HG02852 (cell line): ENCODE results near the gene CDIP1.

ENCODE experiments used
- ATAC-seq: cut with Tn5 transposase; IDR thresholded peaks from one replicate; pipeline ENCODE4 v1.9.1; 2021; ENCODE audit warnings: mild to moderate bottlenecking, moderate library complexity; ENCODE audit not compliant: unreplicated experiment

The CDIP1 gene

GRCh38 chr16:4494746-4495490 lies 43.7 kb downstream of the CDIP1 start:
- no peak for ATAC-seq

- ATAC-seq, result no peak
Observed at GRCh38 chr16:4491898-4492297, 46.7 kb downstream of the CDIP1 start.

GRCh38 chr16:4489030-4489429 lies 49.5 kb downstream of the CDIP1 start:
- no peak for ATAC-seq

GRCh38 chr16:4488499-4488967 lies 50.0 kb downstream of the CDIP1 start:
- ATAC-seq, result no peak

- no peak for ATAC-seq
Observed at GRCh38 chr16:4487955-4488498, 50.5 kb downstream of the CDIP1 start.

GRCh38 chr16:4486126-4486893 lies 52.3 kb downstream of the CDIP1 start:
- no peak for ATAC-seq

GRCh38 chr16:4481963-4482362 lies 56.6 kb downstream of the CDIP1 start:
- ATAC-seq, result no peak

- ATAC-seq, result no peak
Observed at GRCh38 chr16:4481526-4481925, 57.0 kb downstream of the CDIP1 start.

GRCh38 chr16:4477966-4478365 lies 60.6 kb downstream of the CDIP1 start:
- ATAC-seq, result no peak

GRCh38 chr16:4475880-4476788 lies 62.4 kb downstream of the CDIP1 start, which contains the start of gene HMOX2:
Gene HMOX2, plus strand, starts transcription at chr16:4476398. Its CDS starts 29,127 bp downstream, at chr16:4505525.
- peak; percentile 79 for ATAC-seq

GRCh38 chr16:4474192-4474961 lies 64.2 kb downstream of the CDIP1 start, which contains the start of gene NMRAL1:
Gene NMRAL1, minus strand, starts transcription at chr16:4474625. Its CDS starts 493 bp downstream, at chr16:4474132.
- no peak for ATAC-seq

- no peak for ATAC-seq
Observed at GRCh38 chr16:4472880-4473279, 65.7 kb downstream of the CDIP1 start.

GRCh38 chr16:4471869-4472268 lies 66.7 kb downstream of the CDIP1 start:
- no peak for ATAC-seq

- ATAC-seq, result no peak
Observed at GRCh38 chr16:4468972-4469371, 69.6 kb downstream of the CDIP1 start.

GRCh38 chr16:4467916-4468315 lies 70.7 kb downstream of the CDIP1 start:
- ATAC-seq, result no peak

GRCh38 chr16:4465977-4466779 lies 72.4 kb downstream of the CDIP1 start:
- ATAC-seq, result no peak

GRCh38 chr16:4463522-4464163 lies 74.9 kb downstream of the CDIP1 start:
- no peak for ATAC-seq

- ATAC-seq, result no peak
Observed at GRCh38 chr16:4461250-4462085, 77.1 kb downstream of the CDIP1 start.
